Astrocyte of the cerebellum (primary cell): ENCODE data around the gene TPST1.

Experiments used
- DNase-seq: peaks from one replicate; pipeline ENCODE4 v3.0.0-alpha.2; 2011; ENCODE audit warnings: low read depth
- H3K4me3 ChIP-seq: 2 replicates; pipeline ENCODE4 v1.5.1; 2011; ENCODE audit warnings: mild to moderate bottlenecking, low read depth, low read length, moderate library complexity
- in situ Hi-C: cut with HindIII; loops from 2 replicates; pipeline ENCODE4 v1.10.0; 2017; ENCODE audit warnings: low sequenced_read_pairs
- TF ChIP-seq, protein P1 (sequence below): IDR thresholded peaks from 2 replicates; pipeline ENCODE4 v1.5.1; 2012; ENCODE audit warnings: low read length, low read depth, moderate library complexity, mild to moderate bottlenecking; ENCODE audit errors: missing control alignments

Gene TPST1

DNA sequence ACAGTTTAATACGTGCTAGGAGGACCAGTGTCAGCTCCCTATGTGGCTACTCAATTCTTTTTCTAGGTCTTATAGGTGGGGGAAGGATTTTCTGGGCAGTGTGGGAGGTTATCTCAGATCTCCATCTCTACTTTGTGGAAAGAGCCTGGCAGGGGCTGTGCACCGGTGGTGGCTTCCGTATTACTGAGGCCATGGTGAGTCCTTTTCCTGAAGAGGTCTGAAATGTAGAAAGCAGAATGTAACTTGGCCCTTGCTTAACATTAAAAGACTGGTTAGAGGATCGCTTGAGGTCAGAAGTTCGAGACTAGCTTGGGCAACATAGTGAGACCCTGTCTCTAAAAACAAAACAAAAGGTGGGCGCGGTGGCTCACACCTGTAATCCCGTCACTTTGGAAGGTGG, 2.7 kb upstream of the TPST1 start:
- DNase-seq = no peak
- TF ChIP-seq, protein P1, sequence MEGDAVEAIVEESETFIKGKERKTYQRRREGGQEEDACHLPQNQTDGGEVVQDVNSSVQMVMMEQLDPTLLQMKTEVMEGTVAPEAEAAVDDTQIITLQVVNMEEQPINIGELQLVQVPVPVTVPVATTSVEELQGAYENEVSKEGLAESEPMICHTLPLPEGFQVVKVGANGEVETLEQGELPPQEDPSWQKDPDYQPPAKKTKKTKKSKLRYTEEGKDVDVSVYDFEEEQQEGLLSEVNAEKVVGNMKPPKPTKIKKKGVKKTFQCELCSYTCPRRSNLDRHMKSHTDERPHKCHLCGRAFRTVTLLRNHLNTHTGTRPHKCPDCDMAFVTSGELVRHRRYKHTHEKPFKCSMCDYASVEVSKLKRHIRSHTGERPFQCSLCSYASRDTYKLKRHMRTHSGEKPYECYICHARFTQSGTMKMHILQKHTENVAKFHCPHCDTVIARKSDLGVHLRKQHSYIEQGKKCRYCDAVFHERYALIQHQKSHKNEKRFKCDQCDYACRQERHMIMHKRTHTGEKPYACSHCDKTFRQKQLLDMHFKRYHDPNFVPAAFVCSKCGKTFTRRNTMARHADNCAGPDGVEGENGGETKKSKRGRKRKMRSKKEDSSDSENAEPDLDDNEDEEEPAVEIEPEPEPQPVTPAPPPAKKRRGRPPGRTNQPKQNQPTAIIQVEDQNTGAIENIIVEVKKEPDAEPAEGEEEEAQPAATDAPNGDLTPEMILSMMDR = no peak
- no peak overlapping the region for H3K4me3 ChIP-seq
- in situ Hi-C loops = no loop called here

DNA sequence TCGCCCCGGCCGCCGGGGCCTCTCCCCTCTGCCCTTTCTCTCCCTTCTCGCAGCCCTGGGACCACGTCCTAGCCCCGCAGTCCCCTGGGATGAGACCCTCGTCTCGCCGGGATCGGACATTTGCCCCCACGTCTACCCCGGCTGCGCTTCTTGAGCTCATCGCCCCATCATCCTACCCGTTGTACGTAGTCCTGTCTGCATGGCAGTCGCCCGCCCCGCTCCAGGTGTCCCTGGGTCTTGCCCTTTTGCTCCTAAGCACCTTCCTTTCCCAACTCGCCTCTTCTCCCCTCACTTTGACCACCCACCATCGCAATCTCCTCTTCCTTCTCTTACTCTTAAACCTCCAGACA, 582 bp downstream of the TPST1 start:
- H3K4me3 ChIP-seq = peak overlapping the region; percentile 88
- TF ChIP-seq, protein P1 = no peak
- DNase-seq = no peak
- in situ Hi-C loops = no loop called here

DNA sequence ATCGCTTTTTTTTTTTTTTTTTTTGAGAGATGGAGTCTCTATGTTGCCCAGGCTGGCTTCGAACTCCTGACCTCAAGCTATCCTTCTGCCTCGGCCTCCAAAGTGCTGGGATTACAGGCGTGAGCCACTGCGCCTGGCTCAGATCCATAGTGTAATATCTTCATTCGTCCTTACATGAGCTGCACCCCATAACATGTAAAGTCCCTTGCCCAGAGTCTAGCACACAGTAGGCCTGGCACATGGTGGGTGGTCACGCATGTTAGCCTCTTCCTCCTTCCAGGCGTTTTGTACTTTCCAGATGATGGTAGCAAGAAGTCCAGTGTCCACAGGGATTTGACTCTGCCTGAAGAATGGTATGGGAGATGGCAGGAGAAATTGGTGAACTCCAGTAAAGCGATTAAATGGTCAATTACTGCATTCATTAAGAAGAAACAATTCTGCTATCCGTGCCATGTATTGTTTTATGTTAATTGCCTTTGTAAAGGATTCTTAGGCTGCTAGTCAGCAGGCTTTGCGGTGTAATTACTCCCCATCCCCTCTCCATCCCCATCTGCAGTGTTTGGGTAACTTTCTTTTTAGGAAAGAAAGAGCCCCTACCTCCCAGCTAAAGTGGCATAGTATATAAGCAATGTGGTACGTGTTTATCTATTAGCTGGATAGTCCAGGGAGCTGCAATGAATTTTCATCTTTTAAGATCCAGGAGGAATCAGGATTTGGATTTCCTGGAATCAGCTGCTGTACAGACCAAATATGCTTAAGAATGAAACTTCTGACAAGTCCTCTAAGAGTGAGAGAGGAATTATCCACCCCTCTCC, 1.2 kb downstream of the TPST1 start:
- in situ Hi-C loops = no loop called here
- DNase-seq = no peak
- TF ChIP-seq, protein P1 = no peak
- peak overlapping the region; percentile 88 for H3K4me3 ChIP-seq

DNA sequence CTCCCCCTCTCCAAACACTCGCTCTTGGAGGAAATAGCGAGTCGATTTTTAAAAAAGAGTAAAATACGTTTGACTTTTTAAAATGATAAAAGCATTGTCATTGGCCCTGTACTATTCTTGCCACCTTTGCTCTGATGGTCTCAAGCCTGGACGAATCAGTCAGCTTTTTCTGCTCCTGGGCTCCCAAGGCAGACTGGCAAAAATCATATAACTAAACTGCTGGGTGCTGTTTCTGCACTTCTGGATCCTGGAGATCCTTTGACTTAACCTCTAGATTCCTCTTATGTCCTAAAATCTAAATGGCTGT, 1.8 kb downstream of the TPST1 start:
- in situ Hi-C loops = no loop called here
- TF ChIP-seq, protein P1 = no peak
- no peak overlapping the region for H3K4me3 ChIP-seq
- DNase-seq = no peak

DNA sequence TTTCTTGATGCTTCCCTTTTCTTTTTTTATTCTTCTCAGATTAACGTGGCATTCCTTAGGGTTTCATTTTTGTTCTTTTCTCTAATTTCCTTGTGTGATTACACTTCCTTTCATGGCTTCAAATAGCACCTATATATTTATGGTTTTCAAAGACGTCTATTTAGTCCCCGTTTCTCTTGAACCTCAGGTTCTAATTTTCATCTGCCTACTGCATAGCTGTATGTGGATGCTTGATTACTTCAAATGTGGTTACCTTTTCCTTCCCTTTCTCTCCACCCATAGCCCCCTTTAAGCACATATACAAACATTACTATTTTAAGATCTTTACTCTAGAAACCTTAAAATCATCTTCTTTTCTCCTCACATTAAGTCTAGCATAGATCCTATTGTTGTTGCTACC, 2.4 kb downstream of the TPST1 start:
- no peak for DNase-seq
- TF ChIP-seq, protein P1 = no peak
- in situ Hi-C loops = no loop called here
- no peak overlapping the region for H3K4me3 ChIP-seq

DNA sequence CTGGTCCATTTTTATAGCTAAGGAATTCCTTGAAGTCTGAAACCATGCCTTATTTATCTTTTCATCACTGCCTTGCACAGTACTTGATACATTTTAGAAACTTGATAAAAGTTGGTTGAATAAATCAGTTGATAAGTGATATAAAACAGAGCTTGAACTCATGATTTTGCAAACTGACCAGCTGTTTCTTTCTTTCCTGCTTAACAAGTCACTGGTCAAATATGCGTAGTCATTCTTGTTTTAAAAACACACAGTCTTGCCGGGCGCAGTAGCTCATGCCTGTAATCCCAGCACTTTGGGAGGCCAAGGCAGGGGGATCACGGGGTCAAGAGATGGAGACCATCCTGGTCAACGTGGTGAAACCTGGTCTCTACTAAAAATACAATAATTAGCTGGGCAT, 6.3 kb downstream of the TPST1 start:
- no peak for DNase-seq
- in situ Hi-C loops = no loop called here
- no peak overlapping the region for H3K4me3 ChIP-seq
- TF ChIP-seq, protein P1 = no peak
